ENCODE data around the gene COL4A6. TPM values are rescaled to one million over a fixed set of nuclear protein-coding genes. Genes with fewer than 3 reads are reported as not detected.

The COL4A6 gene
- polyA plus RNA-seq, 1 donor from 2014 or later = 1.6 TPM

DNA sequence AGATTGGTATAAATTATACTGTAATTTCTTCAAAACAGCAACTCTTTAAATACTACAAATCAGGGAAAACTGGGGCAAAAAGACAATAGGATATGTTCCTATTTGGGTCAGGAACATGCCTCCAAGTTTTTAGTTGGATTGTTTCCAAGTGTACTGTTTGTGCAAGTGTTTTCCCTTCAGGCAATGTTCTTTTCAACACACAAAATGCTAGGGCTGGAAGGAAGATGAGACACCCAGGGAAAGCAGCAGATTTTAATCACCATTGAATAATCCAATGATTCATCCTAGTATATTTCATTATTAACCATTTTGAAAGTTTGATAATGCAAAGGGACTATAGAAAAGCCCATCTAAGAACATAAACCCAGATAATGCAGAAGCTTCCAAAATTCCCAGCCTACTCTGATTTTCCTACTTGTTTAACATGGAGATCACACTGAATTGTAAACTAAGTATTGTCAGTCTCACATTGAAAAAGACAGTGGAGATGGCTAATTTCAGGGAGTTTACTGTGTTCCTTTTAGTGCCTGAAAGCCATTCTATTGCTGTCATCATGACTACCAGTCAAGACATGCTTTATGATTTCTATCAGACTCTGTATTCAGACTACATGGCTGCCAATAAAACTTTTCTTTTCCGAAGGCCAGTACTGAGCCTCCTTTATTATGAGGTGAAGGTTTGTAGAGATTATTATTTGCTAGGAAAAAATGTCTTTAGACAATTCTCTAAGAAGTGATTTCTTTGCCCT, 38.6 kb downstream of the COL4A6 start:
- TF ChIP-seq RAD21 (conservative IDR thresholded peaks at IDR 0.05) = no peak
- TF ChIP-seq, protein P1, sequence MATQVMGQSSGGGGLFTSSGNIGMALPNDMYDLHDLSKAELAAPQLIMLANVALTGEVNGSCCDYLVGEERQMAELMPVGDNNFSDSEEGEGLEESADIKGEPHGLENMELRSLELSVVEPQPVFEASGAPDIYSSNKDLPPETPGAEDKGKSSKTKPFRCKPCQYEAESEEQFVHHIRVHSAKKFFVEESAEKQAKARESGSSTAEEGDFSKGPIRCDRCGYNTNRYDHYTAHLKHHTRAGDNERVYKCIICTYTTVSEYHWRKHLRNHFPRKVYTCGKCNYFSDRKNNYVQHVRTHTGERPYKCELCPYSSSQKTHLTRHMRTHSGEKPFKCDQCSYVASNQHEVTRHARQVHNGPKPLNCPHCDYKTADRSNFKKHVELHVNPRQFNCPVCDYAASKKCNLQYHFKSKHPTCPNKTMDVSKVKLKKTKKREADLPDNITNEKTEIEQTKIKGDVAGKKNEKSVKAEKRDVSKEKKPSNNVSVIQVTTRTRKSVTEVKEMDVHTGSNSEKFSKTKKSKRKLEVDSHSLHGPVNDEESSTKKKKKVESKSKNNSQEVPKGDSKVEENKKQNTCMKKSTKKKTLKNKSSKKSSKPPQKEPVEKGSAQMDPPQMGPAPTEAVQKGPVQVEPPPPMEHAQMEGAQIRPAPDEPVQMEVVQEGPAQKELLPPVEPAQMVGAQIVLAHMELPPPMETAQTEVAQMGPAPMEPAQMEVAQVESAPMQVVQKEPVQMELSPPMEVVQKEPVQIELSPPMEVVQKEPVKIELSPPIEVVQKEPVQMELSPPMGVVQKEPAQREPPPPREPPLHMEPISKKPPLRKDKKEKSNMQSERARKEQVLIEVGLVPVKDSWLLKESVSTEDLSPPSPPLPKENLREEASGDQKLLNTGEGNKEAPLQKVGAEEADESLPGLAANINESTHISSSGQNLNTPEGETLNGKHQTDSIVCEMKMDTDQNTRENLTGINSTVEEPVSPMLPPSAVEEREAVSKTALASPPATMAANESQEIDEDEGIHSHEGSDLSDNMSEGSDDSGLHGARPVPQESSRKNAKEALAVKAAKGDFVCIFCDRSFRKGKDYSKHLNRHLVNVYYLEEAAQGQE (IDR thresholded peaks at IDR 0.05; ENCODE audit: borderline replicate concordance) = no peak
- TF ChIP-seq SMC3 (conservative IDR thresholded peaks at IDR 0.05; ENCODE audit: poor library complexity) = no peak
- no peak for TF ChIP-seq TAF1 (IDR thresholded peaks at IDR 0.05; ENCODE audit: low read depth)
- TF ChIP-seq, protein P2, sequence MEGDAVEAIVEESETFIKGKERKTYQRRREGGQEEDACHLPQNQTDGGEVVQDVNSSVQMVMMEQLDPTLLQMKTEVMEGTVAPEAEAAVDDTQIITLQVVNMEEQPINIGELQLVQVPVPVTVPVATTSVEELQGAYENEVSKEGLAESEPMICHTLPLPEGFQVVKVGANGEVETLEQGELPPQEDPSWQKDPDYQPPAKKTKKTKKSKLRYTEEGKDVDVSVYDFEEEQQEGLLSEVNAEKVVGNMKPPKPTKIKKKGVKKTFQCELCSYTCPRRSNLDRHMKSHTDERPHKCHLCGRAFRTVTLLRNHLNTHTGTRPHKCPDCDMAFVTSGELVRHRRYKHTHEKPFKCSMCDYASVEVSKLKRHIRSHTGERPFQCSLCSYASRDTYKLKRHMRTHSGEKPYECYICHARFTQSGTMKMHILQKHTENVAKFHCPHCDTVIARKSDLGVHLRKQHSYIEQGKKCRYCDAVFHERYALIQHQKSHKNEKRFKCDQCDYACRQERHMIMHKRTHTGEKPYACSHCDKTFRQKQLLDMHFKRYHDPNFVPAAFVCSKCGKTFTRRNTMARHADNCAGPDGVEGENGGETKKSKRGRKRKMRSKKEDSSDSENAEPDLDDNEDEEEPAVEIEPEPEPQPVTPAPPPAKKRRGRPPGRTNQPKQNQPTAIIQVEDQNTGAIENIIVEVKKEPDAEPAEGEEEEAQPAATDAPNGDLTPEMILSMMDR (IDR thresholded peaks at IDR 0.05; ENCODE audit: poor library complexity, severe bottlenecking) = no peak
- Histone ChIP-seq H3F3A (ENCODE audit: insufficient read depth, low read length, poor library complexity, severe bottlenecking) (no peaks in the 10 kb centered on the region), H3K4me3 (ENCODE audit: low read length) (no peak overlapping the region), H3K36me3 (ENCODE audit: insufficient read depth, low read length) (no peaks in the 10 kb centered on the region), H3K9me3 (ENCODE audit: low read length) (no peaks in the 10 kb centered on the region), H3K79me2 (replicated peaks; ENCODE audit: insufficient read depth, low read length) (no peaks in the 10 kb centered on the region), H3K9me2 (ENCODE audit: insufficient read depth, low read length) (no peaks in the 10 kb centered on the region), H3K27ac (ENCODE audit: low read length) (no peak overlapping the region), H3K4me2 (ENCODE audit: low read length) (no peak overlapping the region), H4K20me1 (ENCODE audit: insufficient read depth) (no peaks in the 10 kb centered on the region), H3K9ac (ENCODE audit: low read length) (no peak overlapping the region), H2AFZ (ENCODE audit: low read depth, low read length) (no peak overlapping the region), H3K27me3 (ENCODE audit: insufficient read depth, low read depth, low read length) (no peaks in the 10 kb centered on the region)

DNA sequence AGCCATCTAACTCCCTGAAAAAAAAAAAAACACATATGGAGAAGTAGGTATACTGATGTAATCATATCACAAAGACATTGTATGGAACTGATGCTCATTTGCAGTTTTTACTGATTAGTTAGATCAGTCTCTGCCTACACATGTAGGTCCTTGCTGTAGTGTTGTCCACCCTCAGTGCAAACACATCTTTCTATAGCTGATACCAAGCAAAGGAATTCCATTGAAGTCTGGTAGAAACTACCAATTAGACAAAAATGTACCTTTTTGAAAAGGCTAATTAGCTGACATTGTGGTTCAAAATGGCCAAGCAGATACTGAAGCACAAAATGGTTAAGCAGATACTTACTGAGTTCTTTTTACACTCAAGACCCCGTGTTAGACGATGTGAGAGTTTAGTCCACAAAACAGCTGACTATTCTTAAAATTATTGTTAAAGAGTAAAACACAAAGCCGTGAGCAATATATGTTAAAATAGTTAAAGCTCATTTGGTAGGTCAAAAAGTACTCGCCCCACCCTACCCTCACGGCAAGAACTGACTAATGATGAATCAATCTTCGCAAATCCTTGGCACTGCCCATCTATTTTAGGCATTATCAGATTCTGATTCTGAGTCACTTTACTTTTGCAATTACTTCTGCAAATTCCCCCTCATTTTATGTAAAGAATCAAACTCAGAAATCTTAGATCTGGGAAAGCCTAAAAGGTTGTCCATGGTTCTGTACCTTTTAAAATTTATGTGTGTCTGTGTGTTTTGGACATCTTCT, 40.4 kb downstream of the COL4A6 start:
- Histone ChIP-seq H3K9ac (ENCODE audit: low read length) (no peak overlapping the region), H3K36me3 (ENCODE audit: insufficient read depth, low read length) (no peaks in the 10 kb centered on the region), H3K27me3 (ENCODE audit: insufficient read depth, low read depth, low read length) (no peaks in the 10 kb centered on the region), H2AFZ (ENCODE audit: low read depth, low read length) (no peak overlapping the region), H3K4me3 (ENCODE audit: low read length) (no peak overlapping the region), H3K4me2 (ENCODE audit: low read length) (no peak overlapping the region), H3K27ac (ENCODE audit: low read length) (no peak overlapping the region), H4K20me1 (ENCODE audit: insufficient read depth) (no peaks in the 10 kb centered on the region), H3K9me2 (ENCODE audit: insufficient read depth, low read length) (no peaks in the 10 kb centered on the region), H3F3A (ENCODE audit: insufficient read depth, low read length, poor library complexity, severe bottlenecking) (no peaks in the 10 kb centered on the region), H3K79me2 (replicated peaks; ENCODE audit: insufficient read depth, low read length) (no peaks in the 10 kb centered on the region), H3K9me3 (ENCODE audit: low read length) (no peaks in the 10 kb centered on the region)
- TF ChIP-seq MXI1 (conservative IDR thresholded peaks at IDR 0.05; ENCODE audit: poor library complexity, severe bottlenecking) (no peak), SMC3 (conservative IDR thresholded peaks at IDR 0.05; ENCODE audit: poor library complexity) (no peak), RAD21 (conservative IDR thresholded peaks at IDR 0.05) (no peak)
- TF ChIP-seq, protein P1 (IDR thresholded peaks at IDR 0.05; ENCODE audit: borderline replicate concordance) = no peak

All from neural cell (in vitro differentiated cells).